H1 (cell line): ENCODE measurements around the gene ADARB2. TPM values are rescaled to one million over a fixed set of nuclear protein-coding genes. Genes with fewer than 3 reads are reported as not detected.

ENCODE experiments used
- CTCF ChIA-PET: fragments of 300-600 bp; sonication (Branson Sonifier 250); formaldehyde crosslinking; loops from one replicate; lab custom pipeline; 2021; ENCODE audit not compliant: partially characterized antibody; lab: Charles Lee
- POLR2A ChIA-PET: fragments of 300-600 bp; sonication (Branson Sonifier 250); formaldehyde crosslinking; loops from one replicate; lab custom pipeline; 2021; ENCODE audit warnings: inconsistent platforms; ENCODE audit not compliant: partially characterized antibody; lab: Charles Lee
- DNase-seq, 2 experiments: peaks; one replicate each; pipeline versions ENCODE4 v3.0.0 to v3.0.0-alpha.2; 2010 to 2022; ENCODE audit warnings: low spot score in 2 of 2, low read depth in 1 of 2, mixed read lengths in 1 of 2
- FAIRE-seq: peaks from 2 replicates; lab custom pipeline; 2011; peaks lifted over from hg19 to GRCh38; lab: Jason Lieb, UNC
- H2AFZ ChIP-seq: 2 replicates; pipeline ENCODE4 v1.8.1; 2012; ENCODE audit warnings: low read length, inconsistent platforms
- H2AK5ac ChIP-seq: 2 replicates; pipeline ENCODE4 v1.6.1; 2013; ENCODE audit warnings: low read depth, low read length
- H2BK120ac ChIP-seq: replicated peaks from 2 replicates; pipeline ENCODE3; 2013; ENCODE audit warnings: low read depth, low read length, inconsistent platforms
- H2BK12ac ChIP-seq: 2 replicates; pipeline ENCODE4 v1.6.1; 2013; ENCODE audit warnings: low read depth, low read length
- H2BK15ac ChIP-seq: 2 replicates; pipeline ENCODE4 v1.6.1; 2013; ENCODE audit warnings: low read length
- H2BK20ac ChIP-seq: 2 replicates; pipeline ENCODE4 v1.6.1; 2013; ENCODE audit warnings: low read length
- H2BK5ac ChIP-seq: 2 replicates; pipeline ENCODE4 v1.6.1; 2013; ENCODE audit warnings: low read depth, low read length
- H3K14ac ChIP-seq: 2 replicates; pipeline ENCODE4 v1.6.1; 2013; ENCODE audit warnings: inconsistent platforms; ENCODE audit not compliant: insufficient read length
- H3K18ac ChIP-seq: 2 replicates; pipeline ENCODE4 v1.6.1; 2013; ENCODE audit warnings: low read length; ENCODE audit errors: extremely low read depth
- H3K23ac ChIP-seq: 2 replicates; pipeline ENCODE4 v1.6.1; 2013; ENCODE audit warnings: inconsistent platforms; ENCODE audit not compliant: insufficient read length
- H3K23me2 ChIP-seq: 2 replicates; pipeline ENCODE4 v1.6.1; 2013; ENCODE audit warnings: low read depth, low read length
- H3K27ac ChIP-seq: 2 replicates; pipeline ENCODE4 v1.6.1; 2011; ENCODE audit warnings: low read depth, low read length, inconsistent platforms
- H3K27me3 ChIP-seq, 4 experiments: replicated peaks in 1 of 4; 1 replicate in 1 of 4; 2 replicates in 3 of 4; pipeline versions ENCODE4 v1.6.1 to v1.8.1; 2011 to 2013; ENCODE audit warnings: low read length in 3 of 4, mild to moderate bottlenecking in 3 of 4, inconsistent platforms in 2 of 4, mixed read lengths in 2 of 4, moderate library complexity in 1 of 4; ENCODE audit not compliant: control insufficient read depth in 3 of 4, insufficient read depth in 3 of 4; ENCODE audit errors: extremely low read depth in 1 of 4
- H3K36me3 ChIP-seq, 4 experiments: 2 replicates each; pipeline versions ENCODE4 v1.6.1 to v1.8.1; 2011 to 2013; ENCODE audit warnings: mild to moderate bottlenecking in 4 of 4, low read length in 3 of 4, moderate library complexity in 2 of 4, control low read depth in 1 of 4, inconsistent platforms in 1 of 4; ENCODE audit not compliant: insufficient read depth in 4 of 4, control insufficient read depth in 2 of 4
- H3K4ac ChIP-seq: replicated peaks from 2 replicates; pipeline ENCODE3; 2013; ENCODE audit warnings: low read length, low read depth, mixed read lengths, inconsistent platforms; ENCODE audit not compliant: insufficient read length
- H3K4me1 ChIP-seq, 4 experiments: replicated peaks in 1 of 4; 1 replicate in 1 of 4; 2 replicates in 3 of 4; pipeline versions ENCODE4 v1.6.1 to v1.8.1; 2011 to 2013; ENCODE audit warnings: low read length in 3 of 4, inconsistent platforms in 2 of 4, mixed read lengths in 1 of 4; ENCODE audit not compliant: insufficient read depth in 4 of 4, control insufficient read depth in 3 of 4
- H3K4me2 ChIP-seq, 2 experiments: 2 replicates each; pipeline versions ENCODE4 v1.6.1 to v1.8.1; 2011 to 2013; ENCODE audit warnings: low read depth in 2 of 2, low read length in 2 of 2, control low read depth in 1 of 2, inconsistent platforms in 1 of 2, mild to moderate bottlenecking in 1 of 2; ENCODE audit not compliant: insufficient read depth in 1 of 2
- H3K4me3 ChIP-seq, 4 experiments: fragments of 200-600, 300-600 bp in 1 of 4; sonication (generic), shearing (Covaris generic), sonication (Bioruptor Twin) in 1 of 4; 2 replicates each; pipeline versions ENCODE4 v1.5.1 to v1.8.1; 2011 to 2016; ENCODE audit warnings: low read length in 4 of 4, low read depth in 3 of 4, control low read depth in 2 of 4, inconsistent platforms in 2 of 4, mild to moderate bottlenecking in 2 of 4, mixed read lengths in 1 of 4, moderate library complexity in 1 of 4; ENCODE audit not compliant: insufficient read depth in 2 of 4; ENCODE audit errors: extremely low read depth in 1 of 4
- H3K56ac ChIP-seq: replicated peaks from 2 replicates; pipeline ENCODE3; 2013; ENCODE audit warnings: low read depth, mild to moderate bottlenecking, mixed read lengths, low read length, inconsistent platforms; ENCODE audit not compliant: insufficient read length
- H3K79me1 ChIP-seq: 2 replicates; pipeline ENCODE4 v1.6.1; 2013; ENCODE audit warnings: low read depth, low read length, control low read depth
- H3K79me2 ChIP-seq, 2 experiments: 2 replicates each; pipeline versions ENCODE4 v1.6.1 to v1.8.1; 2012 to 2013; ENCODE audit warnings: low read length in 2 of 2, mild to moderate bottlenecking in 2 of 2, inconsistent platforms in 1 of 2; ENCODE audit not compliant: insufficient read depth in 2 of 2, control insufficient read depth in 1 of 2
- H3K9ac ChIP-seq, 4 experiments: replicated peaks in 1 of 4; 1 replicate in 1 of 4; 2 replicates in 3 of 4; pipeline versions ENCODE4 v1.6.1 to v1.8.1; 2011 to 2013; ENCODE audit warnings: low read depth in 3 of 4, low read length in 3 of 4, control low read depth in 2 of 4, mild to moderate bottlenecking in 2 of 4, moderate library complexity in 2 of 4, inconsistent platforms in 1 of 4; ENCODE audit errors: extremely low read depth in 1 of 4
- H3K9me3 ChIP-seq, 2 experiments: 2 replicates each; pipeline versions ENCODE4 v1.6.1 to v1.8.1; 2012 to 2013; ENCODE audit warnings: mild to moderate bottlenecking in 2 of 2, moderate library complexity in 2 of 2, control low read depth in 1 of 2, inconsistent platforms in 1 of 2, low read depth in 1 of 2, low read length in 1 of 2, mixed read lengths in 1 of 2; ENCODE audit not compliant: insufficient read depth in 2 of 2
- H4K20me1 ChIP-seq, 2 experiments: replicated peaks in 1 of 2; 2 replicates each; pipeline versions ENCODE3 to v1.8.1; 2011 to 2013; ENCODE audit warnings: inconsistent platforms in 2 of 2, low read length in 2 of 2, mild to moderate bottlenecking in 1 of 2; ENCODE audit not compliant: insufficient read depth in 2 of 2, control insufficient read depth in 1 of 2
- H4K5ac ChIP-seq: 2 replicates; pipeline ENCODE4 v1.6.1; 2013; ENCODE audit warnings: low read length, low read depth, mixed read lengths, inconsistent platforms; ENCODE audit not compliant: insufficient read length
- H4K8ac ChIP-seq: 2 replicates; pipeline ENCODE4 v1.8.0; 2013; ENCODE audit warnings: mild to moderate bottlenecking, moderate library complexity, low read length, inconsistent platforms; ENCODE audit not compliant: insufficient read depth; ENCODE audit errors: extremely low read depth
- H4K91ac ChIP-seq: replicated peaks from 2 replicates; pipeline ENCODE3; 2013; ENCODE audit warnings: low read length, mixed read lengths, inconsistent platforms; ENCODE audit not compliant: insufficient read length
- BCL11A ChIP-seq, 2 experiments: IDR thresholded peaks; one replicate each; pipeline ENCODE4 v1.6.1; 2011; ENCODE audit warnings: low read depth in 2 of 2, low read length in 2 of 2, mild to moderate bottlenecking in 2 of 2
- CTCF ChIP-seq, 3 experiments: IDR thresholded peaks; 1 replicate in 2 of 3; 2 replicates in 1 of 3; pipeline versions ENCODE4 v1.5.1 to v1.6.1; 2011; ENCODE audit warnings: low read length in 3 of 3, mild to moderate bottlenecking in 3 of 3, inconsistent platforms in 2 of 3, low read depth in 1 of 3, moderate library complexity in 1 of 3; ENCODE audit not compliant: insufficient read depth in 1 of 3; ENCODE audit errors: control extremely low read depth in 1 of 3
- GABPA ChIP-seq: IDR thresholded peaks from 2 replicates; pipeline ENCODE4 v1.6.1; 2011; ENCODE audit warnings: mild to moderate bottlenecking, low read length, moderate library complexity, borderline replicate concordance; ENCODE audit not compliant: insufficient read depth
- NANOG ChIP-seq: IDR thresholded peaks from 2 replicates; pipeline ENCODE4 v1.6.1; 2011; ENCODE audit warnings: low read length, low read depth, mild to moderate bottlenecking, inconsistent platforms; ENCODE audit not compliant: insufficient read depth, poor library complexity, severe bottlenecking
- PHF8 ChIP-seq: fragments of 200-600 bp; sonication (generic); conservative IDR thresholded peaks from 2 replicates; pipeline ENCODE4 v1.7.1; 2012; ENCODE audit warnings: low read depth, mild to moderate bottlenecking, inconsistent platforms, low read length, moderate library complexity
- POLR2AphosphoS5 ChIP-seq: IDR thresholded peaks from 2 replicates; pipeline ENCODE4 v1.6.1; 2011; ENCODE audit warnings: low read depth, low read length
- RFX5 ChIP-seq: IDR thresholded peaks from 2 replicates; pipeline ENCODE4 v1.6.1; 2011; ENCODE audit warnings: low read depth, low read length, improper control_type of control experiment, borderline replicate concordance
- TAF1 ChIP-seq: IDR thresholded peaks from 2 replicates; pipeline ENCODE4 v1.6.1; 2011; ENCODE audit warnings: mild to moderate bottlenecking, low read depth, low read length
- YY1 ChIP-seq: IDR thresholded peaks from 2 replicates; pipeline ENCODE4 v1.6.1; 2011; ENCODE audit warnings: low read depth, mild to moderate bottlenecking, low read length
- WGBS, 2 experiments: shearing (Covaris generic) in 1 of 2; methylation state at CpG; one replicate each; pipeline versions ENCODE4 v1.1.6 to v1.1.7; 2013 to 2015; ENCODE audit warnings: low lambda C conversion rate in 2 of 2, mixed read lengths in 2 of 2, inconsistent platforms in 1 of 2, low coverage in 1 of 2, missing lambda C conversion rate in 1 of 2; ENCODE audit not compliant: insufficient replicate concordance in 2 of 2, insufficient coverage in 1 of 2, insufficient read length in 1 of 2; ENCODE audit errors: extremely low coverage in 1 of 2, missing lambda C conversion rate in 1 of 2; 5-methylcytosine and 5-hydroxymethylcytosine counted together
- polyA plus RNA-seq, 7 experiments: library from polyadenylated mRNA; depleted of rRNA in 3 of 7; stranded (reverse) in 5 of 7; unstranded in 2 of 7; fragments of >200 nt in 5 of 7; fragments of 200-250 nt in 2 of 7; gene quantifications; 1 replicate in 5 of 7; 2 replicates in 1 of 7; 4 replicates in 1 of 7; pipeline versions ENCODE4 v1.2.1 to v1.2.3, GENCODE V29; 2011 to 2013; ENCODE audit warnings: missing spikeins in 2 of 7, mixed read lengths in 2 of 7
- total RNA-seq: library from RNA; stranded (reverse); fragmentation: NEBNext Ultra II Directional; extraction: Animal tissue kit (Norgen Biotek cat#: 25700); gene quantifications from 2 replicates; pipeline ENCODE4 v1.2.1, GENCODE V29; 2021

The ADARB2 gene
- total and polyA plus RNA-seq, 2 of the 8 experiments (the other 6 are each of a cell fraction or from before 2014, with no cell fraction given) = 2.2 to 2.8 TPM

GRCh38 chr10:1683649-1684048 is 53.7 kb downstream of the ADARB2 start:
- no peak overlapping the region for H3K27ac ChIP-seq
- no peaks in the 10 kb centered on the region for H4K20me1 ChIP-seq
- H3K36me3 ChIP-seq = no peaks in the 10 kb centered on the region
- H2BK12ac ChIP-seq = no peak overlapping the region
- ChIA-PET CTCF (no interaction called here), POLR2A (no interaction called here)
- no peaks in the 10 kb centered on the region for H3K79me1 ChIP-seq
- H2BK15ac ChIP-seq = no peak overlapping the region
- H3K4me3 ChIP-seq = no peak overlapping the region
- H3K9ac ChIP-seq = no peak overlapping the region
- no peak overlapping the region for H4K91ac ChIP-seq
- no peak overlapping the region for H3K18ac ChIP-seq
- no peak overlapping the region for H3K4ac ChIP-seq
- H3K23me2 ChIP-seq = no peaks in the 10 kb centered on the region
- H3K56ac ChIP-seq = no peak overlapping the region
- H3K9me3 ChIP-seq = peaks cover 0 to 7% of the 10 kb centered on the region in 2 experiments; a peak in 1 of 4 replicates
- H3K4me1 ChIP-seq = peaks cover 3 to 5% (median 3%) of the 10 kb centered on the region in 4 experiments; a peak in 4 of 7 replicates
- H2BK120ac ChIP-seq = no peak overlapping the region
- 87% methylated on average over 12 of the region's 12 CpGs; no CpG with 5 or more reads in 1 of the 2 experiments for WGBS, 2 experiments
- H3K4me2 ChIP-seq = no peak overlapping the region
- DNase-seq = no peak
- no peak overlapping the region for H2AK5ac ChIP-seq
- H2BK20ac ChIP-seq = no peak overlapping the region
- H4K8ac ChIP-seq = no peak overlapping the region
- no peak overlapping the region for H2BK5ac ChIP-seq
- no peak overlapping the region for H2AFZ ChIP-seq
- no peaks in the 10 kb centered on the region for H3K27me3 ChIP-seq
- H3K23ac ChIP-seq = no peak overlapping the region
- TF ChIP-seq RFX5 (no peak), YY1 (no peak), POLR2AphosphoS5 (no peak), CTCF (IDR thresholded peaks at IDR 0.05; ENCODE audit: control extremely low read depth in 1 of 3, insufficient read depth in 1 of 3, low read depth in 1 of 3, low read length in 3 of 3) (no peak), BCL11A (IDR thresholded peaks at IDR 0.05; ENCODE audit: low read depth in 2 of 2, low read length in 2 of 2) (no peak), TAF1 (no peak), NANOG (no peak), PHF8 (no peak), GABPA (no peak)
- no peaks in the 10 kb centered on the region for H3K79me2 ChIP-seq
- H4K5ac ChIP-seq = no peak overlapping the region
- no peak overlapping the region for H3K14ac ChIP-seq
- FAIRE-seq = no peak
